IPS DF 6.9 (cell line): Measurements from ENCODE around the gene ADAR.

Source experiments
- DNase-seq: peaks from one replicate; pipeline ENCODE4 v3.0.0-alpha.2; 2013; ENCODE audit warnings: low read depth, low spot score
- H3K27ac ChIP-seq: one replicate; pipeline ENCODE4 v1.5.1; 2013; ENCODE audit warnings: low read length, control low read depth
- H3K27me3 ChIP-seq: 2 replicates; pipeline ENCODE4 v1.6.1; 2013; ENCODE audit warnings: mild to moderate bottlenecking, low read length; ENCODE audit not compliant: control insufficient read depth, insufficient read depth
- H3K36me3 ChIP-seq: 2 replicates; pipeline ENCODE4 v1.6.1; 2013; ENCODE audit warnings: low read length; ENCODE audit not compliant: control insufficient read depth, insufficient read depth
- H3K4me1 ChIP-seq: 2 replicates; pipeline ENCODE4 v1.6.1; 2013; ENCODE audit warnings: low read length; ENCODE audit not compliant: control insufficient read depth, insufficient read depth
- H3K4me3 ChIP-seq: 2 replicates; pipeline ENCODE4 v1.5.1; 2013; ENCODE audit warnings: mild to moderate bottlenecking, low read length
- H3K9me3 ChIP-seq: 2 replicates; pipeline ENCODE4 v1.6.1; 2013; ENCODE audit warnings: low read length, inconsistent platforms; ENCODE audit not compliant: control insufficient read depth, insufficient read depth
- WGBS: extraction: QIAGEN DNeasy Blood & Tissue Kit; methylation state at CpG from one replicate; pipeline ENCODE4 v1.1.7; 2013; ENCODE audit warnings: mixed read lengths, missing lambda C conversion rate; ENCODE audit not compliant: insufficient read length, insufficient coverage; 5-methylcytosine and 5-hydroxymethylcytosine counted together

ADAR gene

GRCh38 chr1:154615411-154615810 lies 7.4 kb upstream of the ADAR start:
- DNase-seq, result no peak
- Histone ChIP-seq H3K4me1 (peaks cover 3% of the 10 kb centered on the region; the same call in 1 of the 2 replicates), H3K4me3 (no peak overlapping the region), H3K36me3 (no peaks in the 10 kb centered on the region), H3K27me3 (no peaks in the 10 kb centered on the region), H3K9me3 (no peaks in the 10 kb centered on the region), H3K27ac (no peak overlapping the region)
- WGBS, result no CpG with 5 or more reads among the region's 4 CpGs

- DNase-seq, result no peak
- no CpG with 5 or more reads among the region's 6 CpGs for WGBS
- peaks cover 5% of the 10 kb centered on the region for H3K4me1 ChIP-seq
Observed at GRCh38 chr1:154614901-154615300, 6.9 kb upstream of the ADAR start.

GRCh38 chr1:154614247-154614646 lies 6.3 kb upstream of the ADAR start:
- H3K9me3 ChIP-seq, result no peaks in the 10 kb centered on the region
- no peaks in the 10 kb centered on the region for H3K27me3 ChIP-seq
- no peaks in the 10 kb centered on the region for H3K36me3 ChIP-seq
- DNase-seq, result no peak
- H3K4me1 ChIP-seq, result peaks cover 5% of the 10 kb centered on the region
- no peak overlapping the region for H3K27ac ChIP-seq
- no peak overlapping the region for H3K4me3 ChIP-seq
- no CpG with 5 or more reads among the region's 4 CpGs for WGBS

More at GRCh38 chr1:154614901-154615300, 6.9 kb upstream of the ADAR start:
- H3K27me3 ChIP-seq, result no peaks in the 10 kb centered on the region
- no peak overlapping the region for H3K4me3 ChIP-seq
- H3K36me3 ChIP-seq, result no peaks in the 10 kb centered on the region
- H3K9me3 ChIP-seq, result no peaks in the 10 kb centered on the region
- H3K27ac ChIP-seq, result no peak overlapping the region

GRCh38 chr1:154611150-154611862 lies 3.3 kb upstream of the ADAR start:
- Histone ChIP-seq H3K4me3 (no peak overlapping the region), H3K27me3 (no peaks in the 10 kb centered on the region), H3K9me3 (no peaks in the 10 kb centered on the region), H3K27ac (no peak overlapping the region), H3K36me3 (no peaks in the 10 kb centered on the region), H3K4me1 (peaks cover 5% of the 10 kb centered on the region)
- no peak for DNase-seq
- WGBS, result no CpG with 5 or more reads among the region's 10 CpGs

- WGBS, result no CpG with 5 or more reads among the region's 12 CpGs
- peak; percentile 64 for DNase-seq
- Histone ChIP-seq H3K4me1 (peaks cover 2% of the 10 kb centered on the region; the same call in 1 of the 2 replicates), H3K9me3 (no peaks in the 10 kb centered on the region), H3K36me3 (no peaks in the 10 kb centered on the region), H3K27me3 (no peaks in the 10 kb centered on the region), H3K4me3 (no peak overlapping the region), H3K27ac (peak overlapping the region; percentile 45)
Observed at GRCh38 chr1:154609398-154610380, 1.7 kb upstream of the ADAR start.

GRCh38 chr1:154608397-154609270 lies 648 bp upstream of the ADAR start:
- H3K27ac ChIP-seq, result peak overlapping the region; percentile 43
- WGBS, result no CpG with 5 or more reads among the region's 37 CpGs
- H3K4me1 ChIP-seq, result peaks cover 2% of the 10 kb centered on the region; the same call in 1 of the 2 replicates
- H3K4me3 ChIP-seq, result peak overlapping the region; percentile 95; the same call in 1 of the 2 replicates
- H3K27me3 ChIP-seq, result no peaks in the 10 kb centered on the region
- DNase-seq, result no peak
- H3K36me3 ChIP-seq, result no peaks in the 10 kb centered on the region
- H3K9me3 ChIP-seq, result no peaks in the 10 kb centered on the region

- Histone ChIP-seq H3K36me3 (no peaks in the 10 kb centered on the region; the same call in 1 of the 2 replicates), H3K9me3 (no peaks in the 10 kb centered on the region), H3K27me3 (no peaks in the 10 kb centered on the region), H3K4me3 (peak overlapping the region; percentile 95; the same call in 1 of the 2 replicates), H3K4me1 (peaks cover 2% of the 10 kb centered on the region; the same call in 1 of the 2 replicates), H3K27ac (no peak overlapping the region)
- no peak for DNase-seq
- no CpG with 5 or more reads among the region's 11 CpGs for WGBS
Observed at GRCh38 chr1:154607106-154607608, 829 bp downstream of the ADAR start.

GRCh38 chr1:154605534-154605933 lies 2.5 kb downstream of the ADAR start:
- H3K4me3 ChIP-seq, result no peak overlapping the region
- no CpG with 5 or more reads among the region's 2 CpGs for WGBS
- H3K36me3 ChIP-seq, result peaks cover 10% of the 10 kb centered on the region; the same call in 1 of the 2 replicates
- H3K9me3 ChIP-seq, result no peaks in the 10 kb centered on the region
- DNase-seq, result no peak
- no peaks in the 10 kb centered on the region for H3K27me3 ChIP-seq
- peaks cover 2% of the 10 kb centered on the region; the same call in 1 of the 2 replicates for H3K4me1 ChIP-seq
- no peak overlapping the region for H3K27ac ChIP-seq

GRCh38 chr1:154603317-154603716 lies 4.7 kb downstream of the ADAR start:
- Histone ChIP-seq H3K9me3 (no peaks in the 10 kb centered on the region), H3K27ac (no peak overlapping the region), H3K4me1 (no peaks in the 10 kb centered on the region), H3K4me3 (no peak overlapping the region), H3K27me3 (no peaks in the 10 kb centered on the region), H3K36me3 (peaks cover 12% of the 10 kb centered on the region; the same call in 1 of the 2 replicates)
- no CpG with 5 or more reads among the region's 2 CpGs for WGBS
- no peak for DNase-seq
